Left ventricle myocardium superior (tissue), 1 donor: ENCODE data around the gene CHST15. TPM values are rescaled to one million over a fixed set of nuclear protein-coding genes. Genes with fewer than 3 reads are reported as not detected.

ENCODE experiments used
- ATAC-seq: fragments of 200-7000 bp; cut with Tn5 transposase; one replicate; pipeline ENCODE4 v1.9.1; 2020; ENCODE audit warnings: mild to moderate bottlenecking, moderate library complexity
- DNase-seq: peaks from one replicate; pipeline ENCODE4 v3.0.0-alpha.2; 2020
- intact Hi-C: fragments of 100-400 bp; cut with micrococcal nuclease; formaldehyde crosslinking; loops from one replicate; pipeline ENCODE4 v1.11.0; 2022
- total RNA-seq: library from RNA; stranded (reverse); fragmentation: NEBNext Ultra II Directional; extraction: Animal tissue kit (Norgen Biotek cat#: 25700); gene quantifications from one replicate; pipeline ENCODE4 v1.2.1, GENCODE V29; 2021
- donor health status: DM: no; HTN: yes; CAD: no; lungs with severe emphysema.

The CHST15 gene
- total RNA-seq, 1 donor from 2014 or later: 4.0 TPM

GRCh38 chr10:124125305-124126116 is 32.1 kb upstream of the CHST15 start:
- no peak for DNase-seq
- intact Hi-C loops: no loop called here
- no peak for ATAC-seq

- no peak for ATAC-seq
- intact Hi-C loops: no loop called here
- no peak for DNase-seq
Measured at GRCh38 chr10:124124769-124125161, 31.4 kb upstream of the CHST15 start.

DNA sequence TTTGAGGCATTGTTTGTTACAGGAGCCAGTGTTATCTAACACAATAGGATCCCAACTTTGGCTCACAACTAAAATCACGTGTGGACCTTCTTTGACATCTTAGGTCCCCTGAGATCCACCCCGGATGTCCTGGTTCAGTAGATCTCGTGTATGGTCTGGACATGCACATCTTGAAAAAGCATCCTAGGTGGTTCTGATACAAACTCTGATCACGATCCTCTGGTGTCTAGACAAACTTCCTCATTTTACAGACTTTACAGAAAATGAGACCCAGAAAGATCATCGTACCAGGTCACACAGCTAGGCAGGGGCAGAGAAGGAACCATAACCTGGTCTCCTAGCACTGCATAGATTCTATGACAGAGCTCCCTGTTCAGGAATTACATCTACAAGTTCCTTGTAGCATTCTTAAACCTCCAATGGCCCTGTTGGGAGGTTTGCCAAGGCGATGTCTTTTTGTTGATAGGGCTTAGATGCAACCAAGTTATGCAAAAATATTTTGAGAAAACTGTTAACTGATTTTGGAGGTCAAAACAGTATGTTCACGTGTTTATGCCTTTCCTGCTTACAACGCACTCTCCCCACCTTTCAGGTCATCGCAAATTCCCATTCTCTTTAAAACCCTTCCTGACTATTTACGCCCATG is 30.8 kb upstream of the CHST15 start:
- intact Hi-C loops: no loop called here
- ATAC-seq (peak; percentile 15), DNase-seq (no peak)

- intact Hi-C loops: no loop called here
- ATAC-seq (no peak), DNase-seq (no peak)
Measured at GRCh38 chr10:124123156-124123555, 29.8 kb upstream of the CHST15 start.

- DNase-seq (no peak), ATAC-seq (no peak)
- intact Hi-C loops: no loop called here
Measured at GRCh38 chr10:124122211-124122610, 28.8 kb upstream of the CHST15 start.

DNA sequence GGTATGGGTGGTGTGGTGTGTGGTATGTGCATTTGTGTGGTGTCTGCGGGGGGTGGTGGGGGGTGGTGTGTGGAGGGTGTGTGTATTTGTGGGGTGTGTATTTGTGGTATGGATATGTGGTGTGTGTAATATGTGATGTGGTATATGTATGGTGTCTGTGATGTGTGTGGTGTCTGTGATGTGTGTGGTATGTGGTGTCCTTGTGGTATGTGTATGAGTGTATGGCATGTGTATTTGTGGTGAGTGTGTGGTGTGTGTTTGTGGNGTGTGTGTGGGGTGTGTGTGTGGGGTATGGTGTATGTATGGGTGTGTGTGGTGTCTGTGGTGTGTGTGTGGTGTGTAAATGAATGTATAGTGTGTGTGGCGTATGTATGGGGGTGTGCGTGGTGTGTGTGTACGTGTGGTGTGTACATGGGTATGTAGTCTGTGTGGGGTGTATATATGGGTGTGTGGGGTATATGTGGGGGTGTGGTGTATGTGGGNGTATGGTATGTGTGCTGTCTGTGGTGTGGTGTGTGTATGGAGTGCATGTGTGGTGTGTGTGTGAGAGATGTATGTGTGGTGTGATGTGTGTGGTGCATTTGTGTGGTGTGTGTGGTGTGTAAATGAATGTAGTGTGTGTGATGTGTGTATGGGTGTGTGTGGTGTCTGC is 27.1 kb upstream of the CHST15 start:
- intact Hi-C loops: no loop called here
- ATAC-seq (no peak), DNase-seq (no peak)

GRCh38 chr10:124119946-124120345 is 26.5 kb upstream of the CHST15 start:
- peak; percentile 79 for ATAC-seq
- intact Hi-C loops: no loop called here
- DNase-seq: peak; percentile 74

DNA sequence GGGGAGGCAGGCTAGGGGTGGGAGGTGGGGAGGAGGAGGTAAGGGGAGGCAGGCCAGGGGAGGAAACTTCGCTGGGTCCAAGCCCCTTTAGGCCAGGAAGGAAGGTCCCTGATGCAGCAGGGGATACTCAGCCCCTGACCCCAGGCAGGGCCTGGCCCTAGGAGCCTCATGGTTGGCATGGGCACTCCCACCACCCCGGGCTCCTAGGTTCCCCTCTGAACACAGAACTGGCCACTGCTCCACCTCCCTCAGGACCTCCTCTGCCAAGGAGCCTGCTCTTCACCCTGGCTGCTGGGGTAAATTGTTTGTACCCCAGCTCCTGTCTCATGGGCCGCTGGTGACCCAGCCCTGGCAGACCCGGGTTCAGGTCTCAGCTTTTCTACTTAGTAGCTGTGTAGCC is 25.8 kb upstream of the CHST15 start:
- intact Hi-C loops: no loop called here
- DNase-seq: no peak

GRCh38 chr10:124117833-124118232 is 24.4 kb upstream of the CHST15 start:
- ATAC-seq (no peak), DNase-seq (no peak)
- intact Hi-C loops: no loop called here

More for the DNA sequence above, 25.8 kb upstream of the CHST15 start:
- ATAC-seq: no peak

DNA sequence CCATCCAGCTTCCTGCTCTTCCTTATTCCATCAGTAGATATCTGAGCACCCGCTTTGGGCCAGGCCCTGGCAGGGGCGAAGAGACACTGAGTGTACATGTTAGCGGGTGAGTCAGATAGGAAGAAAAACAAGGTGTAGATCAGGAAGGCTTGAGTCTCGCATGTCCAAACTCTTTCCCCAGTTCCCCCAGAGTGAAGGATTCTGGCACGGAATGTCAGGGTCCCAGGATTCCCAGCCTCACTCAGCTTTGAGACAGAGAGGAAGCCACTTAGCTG is 24.1 kb upstream of the CHST15 start:
- DNase-seq: no peak
- intact Hi-C loops: no loop called here
- ATAC-seq: no peak

- DNase-seq (no peak), ATAC-seq (peak; percentile 29)
- intact Hi-C loops: no loop called here
Measured at GRCh38 chr10:124116771-124117510, 23.5 kb upstream of the CHST15 start.

- ATAC-seq (no peak), DNase-seq (no peak)
- intact Hi-C loops: no loop called here
Measured at GRCh38 chr10:124114696-124115095, 21.3 kb upstream of the CHST15 start.

DNA sequence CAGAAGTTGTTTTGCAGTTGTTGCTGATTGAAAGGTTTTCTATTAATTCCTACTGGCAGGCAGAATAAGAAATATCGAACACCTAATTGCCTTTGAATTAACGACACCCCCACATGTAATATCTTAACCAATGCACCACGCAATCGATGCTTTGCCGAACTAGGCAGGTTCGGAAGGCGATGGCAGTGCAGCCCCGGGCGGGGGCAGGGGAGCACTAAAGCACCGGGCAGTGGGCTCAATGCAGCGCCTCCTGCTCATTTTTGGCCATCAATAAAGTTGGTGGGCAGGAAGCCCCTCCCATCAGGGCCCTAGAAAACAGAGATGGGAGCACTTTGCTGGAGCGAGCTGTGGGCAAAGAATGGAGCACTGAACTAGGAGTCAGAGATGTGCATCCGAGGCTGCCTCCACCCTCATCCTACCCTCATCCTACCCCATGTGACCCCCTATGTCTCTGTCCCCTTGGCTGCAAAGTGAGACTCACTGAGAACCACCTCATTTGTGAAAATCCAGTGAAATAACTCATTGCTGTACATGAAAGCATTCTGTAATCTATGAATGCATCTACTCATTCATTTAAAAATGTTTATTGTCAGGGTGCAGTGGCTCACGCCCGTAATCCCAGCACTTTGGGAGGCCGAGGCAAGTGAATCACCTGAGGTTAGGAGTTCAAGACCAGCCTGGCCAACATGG is 19.6 kb upstream of the CHST15 start:
- ATAC-seq (no peak), DNase-seq (no peak)
- intact Hi-C loops: no loop called here

GRCh38 chr10:124110882-124111281 is 17.5 kb upstream of the CHST15 start:
- intact Hi-C loops: no loop called here

GRCh38 chr10:124109261-124109660 is 15.9 kb upstream of the CHST15 start:
- intact Hi-C loops: no loop called here
- ATAC-seq (no peak), DNase-seq (no peak)

More at GRCh38 chr10:124110882-124111281, 17.5 kb upstream of the CHST15 start:
- ATAC-seq (no peak), DNase-seq (no peak)

- no peak for ATAC-seq
- intact Hi-C loops: no loop called here
- DNase-seq: no peak
Measured at GRCh38 chr10:124107072-124107471, 13.7 kb upstream of the CHST15 start.

GRCh38 chr10:124106241-124106879 is 13.0 kb upstream of the CHST15 start:
- intact Hi-C loops: no loop called here
- ATAC-seq (peak; percentile 33), DNase-seq (no peak)

DNA sequence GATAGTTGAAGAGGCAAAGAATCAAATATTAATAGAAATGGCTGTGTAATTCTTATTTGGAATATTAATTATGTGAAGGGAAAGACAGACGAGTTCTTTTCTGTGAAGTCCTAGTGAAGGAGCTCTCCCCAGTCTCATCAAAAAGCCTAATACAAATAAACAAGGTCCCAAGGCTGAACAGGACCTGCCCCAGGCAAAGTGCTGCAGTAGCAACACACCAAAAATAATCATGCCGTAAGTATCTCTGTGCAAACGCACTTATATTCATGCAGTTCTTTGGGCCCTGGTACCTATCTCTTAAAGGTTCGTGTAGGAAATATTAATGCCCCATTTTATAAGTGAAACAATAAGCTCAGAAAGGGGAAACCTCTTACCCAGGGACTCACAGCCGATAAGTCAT is 12.2 kb upstream of the CHST15 start:
- DNase-seq (no peak), ATAC-seq (peak; percentile 60)
- intact Hi-C loops: no loop called here

DNA sequence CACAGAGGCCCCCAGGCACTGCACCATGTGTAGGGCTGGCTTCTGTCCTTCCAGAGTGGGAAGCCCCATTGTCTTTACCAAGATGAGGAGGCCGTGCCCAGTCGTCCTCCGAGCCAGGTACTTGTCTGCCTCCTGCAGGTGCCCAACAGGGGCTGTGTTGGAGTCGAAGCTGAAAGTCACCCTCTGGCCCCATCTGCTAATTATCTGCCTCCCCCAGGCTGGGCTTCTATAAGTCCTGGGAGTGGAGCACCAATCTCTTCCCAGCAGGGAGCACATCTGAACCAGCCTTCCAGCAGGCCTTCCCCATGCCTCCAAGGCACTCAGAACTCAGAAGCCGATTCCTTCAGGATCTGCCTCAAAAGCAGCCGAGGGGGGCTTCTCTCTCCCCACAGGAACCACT is 11.6 kb upstream of the CHST15 start:
- no peak for DNase-seq
- no peak for ATAC-seq
- intact Hi-C loops: no loop called here
